H9 (cell line): ENCODE results near the gene ATP5IF1. TPM values are rescaled to one million over a fixed set of nuclear protein-coding genes. Genes with fewer than 3 reads are reported as not detected.

Experiments
- DNase-seq: peaks from one replicate; pipeline ENCODE4 v3.0.0-alpha.2; 2017
- H2AFZ ChIP-seq: one replicate; pipeline ENCODE4 v1.6.1; 2013; ENCODE audit warnings: mild to moderate bottlenecking, low read length, control low read depth, moderate library complexity
- H2AK5ac ChIP-seq: 2 replicates; pipeline ENCODE4 v1.6.1; 2013; ENCODE audit warnings: low read length, control low read depth, mixed read lengths; ENCODE audit not compliant: insufficient read length
- H2BK120ac ChIP-seq: one replicate; pipeline ENCODE4 v1.6.1; 2013; ENCODE audit warnings: low read depth, mild to moderate bottlenecking, low read length, control low read depth, inconsistent platforms; ENCODE audit not compliant: poor library complexity, severe bottlenecking
- H2BK12ac ChIP-seq: 2 replicates; pipeline ENCODE4 v1.6.1; 2013; ENCODE audit warnings: low read length, control low read depth, mixed read lengths, low read depth; ENCODE audit not compliant: insufficient read length
- H2BK15ac ChIP-seq: 2 replicates; pipeline ENCODE4 v1.6.1; 2013; ENCODE audit warnings: low read depth, low read length, control low read depth
- H2BK20ac ChIP-seq: one replicate; pipeline ENCODE4 v1.6.1; 2013; ENCODE audit warnings: low read depth, mild to moderate bottlenecking, low read length, control low read depth, inconsistent platforms; ENCODE audit not compliant: poor library complexity, severe bottlenecking
- H2BK5ac ChIP-seq: 2 replicates; pipeline ENCODE4 v1.6.1; 2013; ENCODE audit warnings: low read length, control low read depth, mixed read lengths; ENCODE audit not compliant: insufficient read length
- H3K14ac ChIP-seq: 2 replicates; pipeline ENCODE4 v1.6.1; 2013; ENCODE audit warnings: low read length, control low read depth; ENCODE audit not compliant: insufficient read depth
- H3K18ac ChIP-seq: 2 replicates; pipeline ENCODE4 v1.6.1; 2013; ENCODE audit warnings: low read depth, mild to moderate bottlenecking, mixed read lengths, low read length, control low read depth; ENCODE audit not compliant: insufficient read length
- H3K23ac ChIP-seq: 2 replicates; pipeline ENCODE4 v1.6.1; 2013; ENCODE audit warnings: low read length, control low read depth, mixed read lengths, low read depth; ENCODE audit not compliant: insufficient read length
- H3K23me2 ChIP-seq: 2 replicates; pipeline ENCODE4 v1.6.1; 2013; ENCODE audit warnings: low read depth, mild to moderate bottlenecking, mixed read lengths, low read length, control low read depth; ENCODE audit not compliant: insufficient read length, poor library complexity, severe bottlenecking
- H3K27ac ChIP-seq: 2 replicates; pipeline ENCODE4 v1.5.1; 2013; ENCODE audit warnings: low read length, control low read depth, mixed read lengths, low read depth; ENCODE audit not compliant: insufficient read length
- H3K27me3 ChIP-seq: 2 replicates; pipeline ENCODE4 v1.6.1; 2013; ENCODE audit warnings: low read length, control low read depth, inconsistent platforms; ENCODE audit not compliant: insufficient read depth
- H3K4ac ChIP-seq: 2 replicates; pipeline ENCODE4 v1.6.1; 2013; ENCODE audit warnings: low read depth, mild to moderate bottlenecking, control low read depth, inconsistent platforms, low read length, moderate library complexity
- H3K4me1 ChIP-seq: 2 replicates; pipeline ENCODE4 v1.6.1; 2013; ENCODE audit warnings: low read length, control low read depth, inconsistent platforms; ENCODE audit not compliant: insufficient read depth
- H3K4me2 ChIP-seq: 2 replicates; pipeline ENCODE4 v1.6.1; 2013; ENCODE audit warnings: low read length, control low read depth, mixed read lengths; ENCODE audit not compliant: insufficient read length, insufficient read depth
- H3K56ac ChIP-seq: 2 replicates; pipeline ENCODE4 v1.6.1; 2013; ENCODE audit warnings: low read depth, mild to moderate bottlenecking, mixed read lengths, low read length, control low read depth; ENCODE audit not compliant: insufficient read length
- H3K79me1 ChIP-seq: 2 replicates; pipeline ENCODE4 v1.6.1; 2013; ENCODE audit warnings: low read depth, mild to moderate bottlenecking, moderate library complexity, low read length, control low read depth, inconsistent platforms; ENCODE audit not compliant: insufficient read depth, poor library complexity, severe bottlenecking
- H3K79me2 ChIP-seq: 2 replicates; pipeline ENCODE4 v1.6.1; 2013; ENCODE audit warnings: low read length, control low read depth, inconsistent platforms; ENCODE audit not compliant: insufficient read depth
- H3K9ac ChIP-seq: 2 replicates; pipeline ENCODE4 v1.6.1; 2013; ENCODE audit warnings: low read length, control low read depth, mixed read lengths; ENCODE audit not compliant: insufficient read length; ENCODE audit errors: extremely low read depth
- H3K9me3 ChIP-seq: one replicate; pipeline ENCODE4 v1.6.1; 2013; ENCODE audit warnings: low read depth, low read length, inconsistent platforms; ENCODE audit not compliant: control insufficient read depth
- H3T11ph ChIP-seq: one replicate; pipeline ENCODE4 v1.6.1; 2013; ENCODE audit warnings: mild to moderate bottlenecking, low read length, control low read depth, inconsistent platforms
- H4K20me1 ChIP-seq: one replicate; pipeline ENCODE4 v1.6.1; 2013; ENCODE audit not compliant: control insufficient read depth, insufficient read length, insufficient read depth
- H4K5ac ChIP-seq: 2 replicates; pipeline ENCODE4 v1.6.1; 2013; ENCODE audit warnings: low read depth, mild to moderate bottlenecking, mixed read lengths, low read length, control low read depth; ENCODE audit not compliant: insufficient read length
- H4K8ac ChIP-seq: replicated peaks from 2 replicates; pipeline ENCODE4 v1.6.1; 2013; ENCODE audit warnings: low read length, control low read depth, mixed read lengths, low read depth; ENCODE audit not compliant: insufficient read length
- H4K91ac ChIP-seq: 2 replicates; pipeline ENCODE4 v1.6.1; 2013; ENCODE audit warnings: low read depth, mild to moderate bottlenecking, moderate library complexity, mixed read lengths, low read length, control low read depth; ENCODE audit not compliant: insufficient read length
- H3K27ac Mint-ChIP-seq, 3 experiments: 2 replicates in 2 of 3; 3 replicates in 1 of 3; pipeline ENCODE4 v1.8.0; 2020 to 2021; ENCODE audit warnings: mixed read lengths in 3 of 3, mild to moderate bottlenecking in 1 of 3, moderate library complexity in 1 of 3
- H3K27me3 Mint-ChIP-seq: 2 replicates; pipeline ENCODE4 v1.8.0; 2021; ENCODE audit warnings: low read depth, mild to moderate bottlenecking, moderate library complexity, mixed read lengths
- H3K36me3 Mint-ChIP-seq, 3 experiments: 2 replicates in 2 of 3; 3 replicates in 1 of 3; pipeline ENCODE4 v1.8.0; 2020 to 2021; ENCODE audit warnings: low read depth in 3 of 3, mixed read lengths in 3 of 3; ENCODE audit not compliant: insufficient read depth in 1 of 3
- H3K4me1 Mint-ChIP-seq, 2 experiments: 2 replicates each; pipeline ENCODE4 v1.8.0; 2020; ENCODE audit warnings: mixed read lengths in 2 of 2
- H3K4me3 Mint-ChIP-seq, 2 experiments: 2 replicates in 1 of 2; 3 replicates in 1 of 2; pipeline ENCODE4 v1.8.0; 2020 to 2021; ENCODE audit warnings: mild to moderate bottlenecking in 2 of 2, mixed read lengths in 2 of 2, moderate library complexity in 1 of 2
- H3K9me3 Mint-ChIP-seq, 2 experiments: 2 replicates in 1 of 2; 3 replicates in 1 of 2; pipeline ENCODE4 v1.8.0; 2020; ENCODE audit warnings: mild to moderate bottlenecking in 2 of 2, mixed read lengths in 2 of 2, moderate library complexity in 1 of 2
- WGBS: extraction: QIAGEN DNeasy Blood & Tissue Kit; methylation state at CpG from one replicate; pipeline ENCODE4 v1.1.7; 2013; ENCODE audit warnings: missing lambda C conversion rate, low lambda C conversion rate, mixed read lengths; ENCODE audit not compliant: insufficient read length; ENCODE audit errors: extremely low coverage; 5-methylcytosine and 5-hydroxymethylcytosine counted together
- total RNA-seq: library from RNA; stranded (reverse); gene quantifications from 2 replicates; pipeline ENCODE4 v1.2.1, GENCODE V29; 2021
- TF ChIP-seq, protein P1 (sequence below): fragments of 200-600 bp; sonication (generic); conservative IDR thresholded peaks from 3 replicates; pipeline ENCODE4 v1.8.0; 2021; ENCODE audit warnings: antibody characterized with exemption, mild to moderate bottlenecking

The ATP5IF1 gene
- total RNA-seq, 1 experiment from 2014 or later: 257 TPM

DNA sequence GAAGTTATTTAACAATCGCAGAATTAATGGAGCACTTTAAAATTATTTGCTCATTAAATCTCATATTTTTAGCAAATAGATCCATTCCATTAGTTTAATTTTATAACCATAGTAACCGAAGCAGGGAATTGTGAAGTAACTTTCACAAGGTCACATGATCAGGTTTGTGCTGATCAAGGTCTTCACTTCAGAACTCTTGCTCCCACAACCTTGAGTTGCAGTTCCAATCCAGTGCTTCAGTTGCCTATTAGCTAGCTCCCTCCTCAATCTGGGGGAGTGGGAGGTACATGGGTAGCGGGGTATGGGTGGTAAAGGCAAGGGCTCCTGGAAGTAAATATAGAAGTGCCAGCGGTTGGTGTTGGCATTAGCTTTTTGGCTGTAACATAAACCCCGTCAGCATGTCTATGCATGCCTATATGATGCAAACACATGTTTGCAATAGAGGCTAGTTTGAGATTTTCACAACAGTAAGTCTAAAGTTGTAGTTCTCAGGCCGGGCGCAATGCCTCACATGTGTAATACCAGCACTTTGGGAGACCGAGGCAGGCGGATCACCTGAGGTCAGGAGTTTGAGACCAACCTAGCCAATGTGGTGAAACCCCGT, 5.8 kb downstream of the ATP5IF1 start:
- Histone ChIP-seq H3K23me2 (peaks cover 9% of the 10 kb centered on the region), H2AFZ (no peak overlapping the region), H3K4ac (no peak overlapping the region), H3K4me1 (no peaks in the 10 kb centered on the region), H2BK5ac (no peak overlapping the region), H4K5ac (no peak overlapping the region), H2BK15ac (no peak overlapping the region), H3K9me3 (no peaks in the 10 kb centered on the region), H3K27ac (no peak overlapping the region), H2BK12ac (no peak overlapping the region), H3K23ac (no peak overlapping the region), H3K18ac (no peak overlapping the region), H3K14ac (no peak overlapping the region), H3T11ph (no peak overlapping the region), H3K9ac (no peak overlapping the region), H3K27me3 (no peaks in the 10 kb centered on the region), H3K56ac (no peak overlapping the region), H3K4me2 (no peak overlapping the region), H4K8ac (no peak overlapping the region), H4K91ac (no peak overlapping the region), H2BK120ac (no peak overlapping the region), H3K79me1 (peaks cover 2% of the 10 kb centered on the region), H4K20me1 (no peaks in the 10 kb centered on the region), H2BK20ac (no peak overlapping the region), H3K79me2 (peaks cover 3% of the 10 kb centered on the region; the same call in 1 of the 2 replicates), H2AK5ac (no peak overlapping the region)
- H3K27me3 Mint-ChIP-seq: no peaks in the 10 kb centered on the region
- no peak for DNase-seq
- no peak overlapping the region for H3K27ac Mint-ChIP-seq
- peaks cover 0 to 2% (median 0%) of the 10 kb centered on the region in 3 experiments; a peak in 1 of 7 replicates for H3K36me3 Mint-ChIP-seq
- WGBS: no CpG with 5 or more reads among the region's 10 CpGs
- peaks cover 5 to 6% of the 10 kb centered on the region in 2 experiments; a peak in 3 of 4 replicates for H3K4me1 Mint-ChIP-seq
- TF ChIP-seq, protein P1, sequence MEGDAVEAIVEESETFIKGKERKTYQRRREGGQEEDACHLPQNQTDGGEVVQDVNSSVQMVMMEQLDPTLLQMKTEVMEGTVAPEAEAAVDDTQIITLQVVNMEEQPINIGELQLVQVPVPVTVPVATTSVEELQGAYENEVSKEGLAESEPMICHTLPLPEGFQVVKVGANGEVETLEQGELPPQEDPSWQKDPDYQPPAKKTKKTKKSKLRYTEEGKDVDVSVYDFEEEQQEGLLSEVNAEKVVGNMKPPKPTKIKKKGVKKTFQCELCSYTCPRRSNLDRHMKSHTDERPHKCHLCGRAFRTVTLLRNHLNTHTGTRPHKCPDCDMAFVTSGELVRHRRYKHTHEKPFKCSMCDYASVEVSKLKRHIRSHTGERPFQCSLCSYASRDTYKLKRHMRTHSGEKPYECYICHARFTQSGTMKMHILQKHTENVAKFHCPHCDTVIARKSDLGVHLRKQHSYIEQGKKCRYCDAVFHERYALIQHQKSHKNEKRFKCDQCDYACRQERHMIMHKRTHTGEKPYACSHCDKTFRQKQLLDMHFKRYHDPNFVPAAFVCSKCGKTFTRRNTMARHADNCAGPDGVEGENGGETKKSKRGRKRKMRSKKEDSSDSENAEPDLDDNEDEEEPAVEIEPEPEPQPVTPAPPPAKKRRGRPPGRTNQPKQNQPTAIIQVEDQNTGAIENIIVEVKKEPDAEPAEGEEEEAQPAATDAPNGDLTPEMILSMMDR: no peak
- H3K9me3 Mint-ChIP-seq: no peaks in the 10 kb centered on the region
- H3K4me3 Mint-ChIP-seq: no peak overlapping the region
